Adrenal gland (tissue), 12 donors: ENCODE data around the gene UBE2QL1. TPM values are rescaled to one million over a fixed set of nuclear protein-coding genes. Genes with fewer than 3 reads are reported as not detected.

Experiments used
- DNase-seq, 7 donors: peaks; one replicate each; pipeline ENCODE4 v3.0.0-alpha.2; 2019 to 2020
- H3K27ac ChIP-seq, 5 donors: fragments of 200-600 bp; sonication (generic) in 4 of 5; 1 replicate in 3 of 5; 2 replicates in 2 of 5; pipeline versions ENCODE4 v1.5.1 to v1.8.0; 2016 to 2020; ENCODE audit warnings: mild to moderate bottlenecking in 1 of 5
- H3K27me3 ChIP-seq: fragments of 200-600 bp; 2 replicates; pipeline ENCODE4 v1.8.0; 2021
- H3K36me3 ChIP-seq, 2 donors: fragments of 200-600 bp; replicated peaks in 1 of 2; 1 replicate in 1 of 2; 2 replicates in 1 of 2; pipeline versions ENCODE4 v1.5.1 to v1.8.0; 2018 to 2022
- H3K4me1 ChIP-seq, 2 donors: fragments of 200-600 bp; replicated peaks in 1 of 2; 1 replicate in 1 of 2; 2 replicates in 1 of 2; pipeline versions ENCODE4 v1.5.1 to v1.8.0; 2018 to 2021
- H3K4me3 ChIP-seq, 4 donors: fragments of 200-600 bp; sonication (generic) in 3 of 4; one replicate each; pipeline ENCODE4 v1.5.1; 2016 to 2018
- H3K9me3 ChIP-seq, 3 donors: fragments of 200-600 bp; sonication (generic) in 1 of 3; replicated peaks in 1 of 3; 1 replicate in 2 of 3; 2 replicates in 1 of 3; pipeline versions ENCODE4 v1.5.1 to v1.8.0; 2016 to 2021
- CTCF ChIP-seq, 6 experiments: fragments of 450-650 bp in 4 of 6; fragments of 200-600 bp in 2 of 6; sonication (generic) in 1 of 6; IDR thresholded peaks; 1 replicate in 5 of 6; 2 replicates in 1 of 6; pipeline versions ENCODE4 v1.5.1 to v1.8.0; 2016 to 2021; ENCODE audit warnings: antibody characterized with exemption in 6 of 6, mild to moderate bottlenecking in 2 of 6, moderate library complexity in 1 of 6
- POLR2A ChIP-seq, 2 donors: fragments of 450-650 bp; IDR thresholded peaks; one replicate each; pipeline ENCODE4 v1.6.1; 2017; ENCODE audit warnings: antibody characterized with exemption in 2 of 2, mild to moderate bottlenecking in 2 of 2, moderate library complexity in 1 of 2
- WGBS, 4 donors: extraction: QIAGEN DNeasy Blood & Tissue Kit in 2 of 4; methylation state at CpG; one replicate each; pipeline versions ENCODE4 v1.1.5 to v1.1.7; 2013 to 2017; 5-methylcytosine and 5-hydroxymethylcytosine counted together
- intact Hi-C, 2 donors: fragments of 100-400 bp; cut with DNase I; formaldehyde crosslinking; loops; one replicate each; pipeline versions ENCODE4 v1.14.1 to v1.15.0; 2022 to 2023
- polyA plus RNA-seq, 3 donors: library from polyadenylated mRNA; stranded (reverse); fragments of 200-250 nt in 2 of 3; fragments of 350-450 nt in 1 of 3; fragmentation: Illumina TruSeq in 1 of 3; extraction: RNeasy Lipid Tissue Mini Kit (QIAGEN cat#74804) in 1 of 3; gene quantifications; one replicate each; pipeline ENCODE4 v1.2.3, GENCODE V29; 2013 to 2014
- total RNA-seq, 9 donors: library from RNA; depleted of rRNA in 4 of 9; stranded (reverse); fragments of >200 nt in 4 of 9; fragments of 120-200 nt in 1 of 9; fragmentation: NEBNext Ultra II Directional in 1 of 9; extraction: Animal tissue kit (Norgen Biotek cat#: 25700) in 1 of 9; gene quantifications; one replicate each; pipeline versions ENCODE4 v1.1.0 to v1.2.4, GENCODE V29; 2013 to 2023
- donor health status: healthy with polysubstance abuse.
- donor health status: Bipolar disorder and iron deficiency.
- donor health status: DM: yes; HTN: yes; CAD: no.
- donor health status: DM: no; HTN: no; CAD: no.
- donor health status: DM: no; HTN: no; CAD: no.
- donor health status: DM: yes; HTN: yes; CAD: no.

The UBE2QL1 gene
- total and polyA plus RNA-seq, 12 donors, result 0.12 to 3.4 (median 1.1) TPM

GRCh38 chr5:6520201-6520600 lies 71.5 kb downstream of the UBE2QL1 start:
- 80 to 94% (median 92%) methylated on average over 3 to 5 of the region's 5 CpGs for WGBS, 4 donors
- Histone ChIP-seq H3K4me3 (no peak overlapping the region), H3K27ac (no peak overlapping the region), H3K36me3 (no peaks in the 10 kb centered on the region), H3K27me3 (no peaks in the 10 kb centered on the region), H3K9me3 (no peaks in the 10 kb centered on the region), H3K4me1 (no peaks in the 10 kb centered on the region)
- intact Hi-C loops, result no loop called here
- no peak for DNase-seq
- TF ChIP-seq CTCF (IDR thresholded peaks at IDR 0.05) (no peak), POLR2A (IDR thresholded peaks at IDR 0.05) (no peak)

GRCh38 chr5:6522331-6522730 lies 73.7 kb downstream of the UBE2QL1 start:
- intact Hi-C loops, result no loop called here

GRCh38 chr5:6522923-6523322 lies 74.3 kb downstream of the UBE2QL1 start:
- H3K36me3 ChIP-seq, result no peaks in the 10 kb centered on the region
- DNase-seq, result no peak
- no peaks in the 10 kb centered on the region for H3K27me3 ChIP-seq
- WGBS, 4 donors, result 60 to 87% (median 68%) methylated on average over 4 to 9 of the region's 9 CpGs
- intact Hi-C loops, result no loop called here
- TF ChIP-seq CTCF (IDR thresholded peaks at IDR 0.05) (no peak), POLR2A (IDR thresholded peaks at IDR 0.05) (no peak)
- no peaks in the 10 kb centered on the region for H3K4me1 ChIP-seq
- no peak overlapping the region for H3K4me3 ChIP-seq
- no peaks in the 10 kb centered on the region for H3K9me3 ChIP-seq
- no peak overlapping the region for H3K27ac ChIP-seq

More at GRCh38 chr5:6522331-6522730, 73.7 kb downstream of the UBE2QL1 start:
- DNase-seq, result no peak
- Histone ChIP-seq H3K27me3 (no peaks in the 10 kb centered on the region), H3K4me1 (no peaks in the 10 kb centered on the region), H3K4me3 (no peak overlapping the region), H3K9me3 (no peaks in the 10 kb centered on the region), H3K36me3 (no peaks in the 10 kb centered on the region), H3K27ac (no peak overlapping the region)
- 91 to 94% (median 91%) methylated on average over 14 to 16 of the region's 16 CpGs for WGBS, 4 donors
- no peak for TF ChIP-seq POLR2A (IDR thresholded peaks at IDR 0.05)
- no peak for TF ChIP-seq CTCF (IDR thresholded peaks at IDR 0.05)

- no peaks in the 10 kb centered on the region for H3K4me1 ChIP-seq
- DNase-seq, result no peak
- no peaks in the 10 kb centered on the region for H3K27me3 ChIP-seq
- no peaks in the 10 kb centered on the region for H3K36me3 ChIP-seq
- H3K4me3 ChIP-seq, result no peak overlapping the region
- no peaks in the 10 kb centered on the region for H3K9me3 ChIP-seq
- WGBS, 4 donors, result 87 to 92% (median 89%) methylated on average over 4 of the region's 4 CpGs
- TF ChIP-seq POLR2A (IDR thresholded peaks at IDR 0.05), result no peak
- no peak for TF ChIP-seq CTCF (IDR thresholded peaks at IDR 0.05)
- H3K27ac ChIP-seq, result no peak overlapping the region
- intact Hi-C loops, result no loop called here
Observed at GRCh38 chr5:6525422-6525821, 76.8 kb downstream of the UBE2QL1 start.
